GM18909 (cell line): Measurements from ENCODE around the gene RELA.
"Not testable (repeated sequence)": the region's sequence is repeated elsewhere in the genome, so short reads cannot be mapped to it uniquely, and the experiment has no call there.

ENCODE experiments used
- ATAC-seq: cut with Tn5 transposase; IDR thresholded peaks from one replicate; pipeline ENCODE4 v1.9.1; 2021; ENCODE audit warnings: mild to moderate bottlenecking; ENCODE audit not compliant: unreplicated experiment, poor library complexity

RELA gene

DNA sequence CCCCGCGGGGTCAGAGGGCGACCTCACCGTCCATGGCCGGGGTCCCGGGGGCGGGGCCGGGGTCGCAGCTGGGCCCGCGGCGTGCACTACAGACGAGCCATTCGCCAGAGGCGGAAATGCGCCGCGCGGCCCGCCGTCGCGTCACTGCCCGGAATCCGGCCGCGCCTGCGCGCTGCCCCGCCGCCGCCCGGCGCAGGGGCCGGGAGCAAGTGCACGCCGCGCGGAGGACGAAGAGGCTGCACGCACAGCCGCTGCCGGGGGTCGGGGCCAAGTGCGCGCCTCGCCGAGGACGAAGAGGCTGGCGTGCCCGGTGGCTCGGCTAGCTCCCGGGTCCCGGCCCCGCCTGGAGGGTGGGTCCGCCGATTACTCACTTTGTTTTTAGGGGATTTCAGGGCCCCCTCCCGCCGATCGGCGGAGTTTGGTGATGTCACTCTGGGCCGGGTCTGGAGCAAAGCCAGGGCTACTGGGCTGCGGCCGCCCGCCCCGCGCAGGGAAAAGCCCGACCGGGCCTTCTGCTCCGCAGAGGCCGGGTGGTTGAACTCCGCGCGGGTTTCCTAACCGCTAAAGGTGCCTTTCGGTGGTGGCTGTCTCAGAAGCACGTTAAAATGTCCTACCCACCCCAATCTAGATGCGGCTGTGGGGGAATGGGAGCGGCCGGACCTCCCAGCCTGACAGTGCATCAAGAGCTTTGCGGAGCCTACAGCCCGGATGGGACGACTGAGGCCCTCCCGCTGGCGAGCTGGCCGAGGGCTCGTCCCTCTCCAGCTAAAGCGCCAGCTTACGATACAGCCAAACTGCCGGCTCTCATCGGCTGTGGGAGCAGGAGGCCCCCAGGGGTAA is at the start of gene RELA:
TSS of gene RELA (minus strand) at position 118 of the 840 bp plus-strand sequence. CDS start at position 34, 84 bp downstream.
- ATAC-seq: peak; percentile 89

- ATAC-seq: peak; percentile 83
Measured at GRCh38 chr11:65711785-65712632, 49.3 kb upstream of the RELA start, which contains the start of gene KAT5. Gene KAT5, plus strand, starts transcription at chr11:65712252. Its CDS starts 16 bp downstream, at chr11:65712268.

- ATAC-seq: no peak
Measured at GRCh38 chr11:65710421-65710820, 47.7 kb upstream of the RELA start.

DNA sequence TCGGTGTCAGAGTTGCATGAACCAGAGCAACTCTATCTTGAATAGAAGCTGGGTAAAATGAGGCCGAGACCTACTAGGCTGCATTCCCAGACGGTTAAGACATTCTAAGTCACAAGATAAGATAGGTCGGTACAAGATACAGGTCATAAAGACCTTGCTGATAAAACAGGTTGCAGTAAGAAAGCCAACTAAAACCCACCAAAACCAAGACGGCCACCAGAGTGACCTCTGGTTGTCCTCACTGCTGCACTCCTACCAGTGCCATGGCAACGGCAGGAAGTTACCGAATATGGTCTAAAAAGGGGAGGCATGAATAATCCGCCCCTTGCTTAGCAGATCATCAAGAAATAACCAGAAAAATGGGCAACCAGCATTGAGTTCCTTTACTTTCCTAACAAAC is 46.9 kb upstream of the RELA start:
- ATAC-seq: no peak

DNA sequence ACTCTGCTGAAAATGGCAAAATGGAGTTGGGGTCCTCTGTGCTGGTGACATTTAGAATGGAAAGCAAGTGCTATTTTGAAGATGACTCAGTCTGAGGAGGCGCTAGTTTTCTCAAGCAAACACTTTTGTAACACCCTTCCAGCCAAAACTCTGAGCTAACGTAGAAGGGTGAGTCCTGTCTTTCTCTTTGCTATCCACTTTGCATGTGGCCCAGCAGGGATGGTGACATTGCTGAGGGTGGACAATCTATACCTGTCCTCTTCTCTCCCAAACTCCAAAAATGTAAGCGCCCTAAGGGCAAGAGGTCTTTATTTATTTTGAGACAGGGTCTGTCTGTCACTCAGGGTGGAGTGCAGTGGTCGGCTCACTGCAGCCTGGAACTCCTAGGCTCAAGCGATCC is 45.7 kb upstream of the RELA start:
- ATAC-seq: no peak

- not testable (repeated sequence) for ATAC-seq
Measured at GRCh38 chr11:65707002-65707401, 44.3 kb upstream of the RELA start.

GRCh38 chr11:65706303-65706763 is 43.6 kb upstream of the RELA start:
- ATAC-seq: not testable (repeated sequence)

GRCh38 chr11:65703846-65704245 is 41.1 kb upstream of the RELA start:
- ATAC-seq: no peak

DNA sequence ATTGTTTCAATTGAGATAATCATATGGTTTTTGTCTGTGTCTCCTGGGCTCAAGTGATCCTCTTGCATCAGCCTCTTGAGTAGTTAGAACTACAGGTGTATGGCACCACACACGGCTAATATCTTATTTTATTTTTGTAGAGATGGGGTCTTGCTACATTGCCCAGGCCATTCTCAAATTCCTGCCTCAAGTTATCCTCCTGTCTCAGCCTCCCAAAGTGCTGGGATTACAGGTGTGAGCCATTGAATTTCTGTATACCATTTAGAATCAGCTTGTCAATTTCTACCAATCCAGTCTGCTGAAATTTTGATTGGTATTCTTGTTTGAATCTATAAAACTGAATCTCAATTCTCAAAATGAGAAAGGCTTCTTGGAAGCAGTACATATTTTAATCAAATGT is 39.0 kb upstream of the RELA start:
- ATAC-seq: no peak

GRCh38 chr11:65700399-65700798 is 37.7 kb upstream of the RELA start:
- no peak for ATAC-seq

GRCh38 chr11:65699306-65699705 is 36.6 kb upstream of the RELA start:
- ATAC-seq: no peak

DNA sequence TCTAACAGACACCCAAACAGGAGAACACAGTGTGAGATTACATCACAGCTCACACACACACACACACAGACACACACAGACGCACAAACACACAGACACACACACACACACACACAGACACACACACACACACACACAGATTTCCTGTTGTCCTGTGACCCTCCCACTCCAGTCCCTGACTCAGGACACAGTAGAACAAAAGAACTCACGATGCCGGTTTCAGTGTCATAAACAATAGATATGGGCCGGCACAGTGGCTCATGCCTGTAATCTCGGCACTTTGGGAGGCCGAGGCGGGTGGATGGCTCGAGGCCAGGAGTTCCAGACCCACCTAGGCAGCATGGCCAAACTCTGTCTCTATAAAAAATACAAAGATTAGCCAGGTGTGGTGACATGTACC is 35.5 kb upstream of the RELA start:
- ATAC-seq: no peak

DNA sequence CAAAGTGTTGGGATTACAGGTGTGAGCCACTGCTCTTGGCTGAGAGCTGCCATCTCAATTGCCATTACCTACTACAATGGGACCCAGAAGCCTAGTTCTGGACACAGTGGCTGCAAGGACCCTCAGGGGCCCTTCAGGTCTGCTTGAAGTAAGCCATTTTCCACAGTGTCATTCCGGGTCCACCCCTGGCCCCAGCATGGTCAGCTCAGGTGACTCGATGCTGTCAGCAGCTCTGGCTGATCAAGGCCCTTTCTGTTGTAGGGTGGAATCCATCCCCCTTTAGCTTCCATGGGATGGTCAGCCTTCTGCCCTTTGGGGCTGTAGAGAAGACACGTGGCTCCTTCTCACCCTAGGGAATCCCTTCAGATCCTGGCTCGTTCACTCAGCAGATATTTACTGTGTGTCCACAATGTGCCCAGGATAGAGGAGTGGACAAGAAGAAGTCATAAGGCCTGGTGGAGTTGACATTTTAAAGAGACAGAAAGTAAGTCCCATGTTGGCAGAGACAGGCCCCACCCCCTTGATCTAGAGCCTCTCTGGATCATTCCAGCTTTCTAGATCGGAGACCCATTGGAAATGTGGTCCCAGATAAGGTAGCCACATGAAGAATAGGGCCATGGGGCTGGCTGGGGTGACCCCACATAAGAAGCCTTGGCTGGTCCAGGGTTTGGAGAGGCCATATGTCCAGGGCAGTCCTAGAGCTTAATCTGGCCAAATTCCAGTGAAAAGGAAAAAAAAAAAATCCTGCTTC is 34.3 kb upstream of the RELA start:
- no peak for ATAC-seq

DNA sequence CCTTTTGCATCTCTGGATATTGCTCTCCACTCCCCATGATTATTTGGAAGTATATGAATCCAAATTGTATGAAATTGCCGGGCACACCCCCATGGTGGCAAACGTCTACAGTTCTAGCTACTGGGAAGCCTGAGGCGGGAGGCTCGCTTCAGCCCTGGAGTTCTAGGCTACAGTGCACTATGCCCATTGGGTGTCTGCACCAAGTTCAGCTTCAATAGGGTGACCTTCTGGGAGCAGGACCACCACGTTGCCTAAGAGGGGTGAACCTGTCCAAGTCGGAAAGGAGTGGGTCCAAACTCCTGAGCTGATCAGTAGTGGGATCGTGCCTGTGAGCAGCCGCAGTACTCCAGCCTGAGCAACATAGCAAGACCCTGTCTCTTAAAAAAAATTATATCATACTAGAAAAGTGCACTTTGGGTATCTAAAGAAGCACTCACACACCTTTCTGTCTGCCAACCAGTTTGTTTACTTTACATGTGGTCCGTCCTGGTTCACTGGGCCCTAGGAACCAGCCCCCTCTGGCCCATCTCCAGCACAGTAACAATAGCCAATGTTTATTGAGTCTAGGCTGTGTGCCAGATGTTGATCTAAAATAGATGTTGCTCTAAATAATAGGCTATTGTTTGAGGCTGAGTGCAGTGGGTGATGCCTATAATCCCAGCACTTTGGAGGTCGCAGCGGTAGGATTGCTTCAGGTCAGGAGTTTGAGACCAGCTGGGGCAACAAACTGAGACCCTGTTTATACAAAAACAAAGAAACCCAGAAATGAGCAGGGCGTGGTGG is 32.9 kb upstream of the RELA start:
- ATAC-seq: no peak

DNA sequence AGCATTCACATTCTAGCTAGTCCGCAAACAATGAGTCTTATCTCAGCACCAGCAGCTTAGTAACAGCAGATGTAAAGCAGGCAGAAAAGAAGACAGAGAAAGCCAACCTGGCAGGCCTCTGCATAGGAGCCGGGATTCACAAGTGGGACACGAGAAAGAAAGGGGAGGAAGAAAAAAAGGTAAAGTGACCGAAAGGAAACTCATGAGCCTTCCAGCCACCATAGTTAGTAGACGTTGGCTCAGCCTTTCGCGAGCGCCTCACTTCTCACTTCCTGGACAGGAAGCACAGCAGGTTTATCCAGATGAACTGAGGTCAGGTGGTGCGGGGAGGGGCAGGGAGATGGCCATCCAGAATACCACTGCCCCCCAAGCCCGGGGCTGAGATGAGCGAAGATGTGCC is 29.7 kb upstream of the RELA start:
- ATAC-seq: no peak

- not testable (repeated sequence) for ATAC-seq
Measured at GRCh38 chr11:65691847-65692246, 29.1 kb upstream of the RELA start.

DNA sequence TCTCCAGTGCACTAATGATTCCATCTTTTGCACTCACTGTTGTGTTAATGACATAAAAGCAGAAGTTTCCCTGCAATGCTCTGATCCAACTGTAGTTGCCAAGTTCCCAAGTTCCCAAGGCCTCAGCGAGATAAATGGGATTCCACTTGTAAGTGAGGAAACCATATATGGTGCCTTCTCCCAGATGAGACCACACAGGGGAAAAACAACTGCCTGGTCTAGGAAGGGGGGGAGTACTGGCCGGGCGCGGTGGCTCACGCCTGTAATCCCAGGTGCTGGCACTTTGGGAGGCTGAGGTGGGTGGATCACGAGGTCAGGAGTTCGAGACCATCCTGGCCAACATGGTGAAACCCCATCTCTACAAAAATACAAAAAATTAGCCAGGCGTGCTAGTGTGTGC is 23.3 kb upstream of the RELA start:
- no peak for ATAC-seq

DNA sequence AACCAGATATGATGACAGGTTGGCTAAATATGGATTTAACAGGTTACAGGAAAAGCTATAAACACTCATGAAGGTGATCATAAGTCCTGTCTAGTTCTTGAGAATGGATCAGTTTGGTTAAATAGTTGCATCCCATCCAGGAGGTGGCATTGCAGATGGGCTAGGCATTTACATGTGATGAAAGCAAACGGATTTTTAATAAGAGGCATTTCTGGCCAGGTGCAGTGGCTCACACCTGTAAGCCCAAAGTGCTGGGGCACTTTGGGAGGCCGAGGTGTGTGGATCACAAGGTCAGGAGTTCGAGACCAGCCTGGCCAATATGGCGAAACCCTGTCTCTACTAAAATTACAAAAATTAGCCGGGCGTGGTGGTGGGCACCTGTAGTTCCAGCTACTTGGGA is 20.8 kb upstream of the RELA start:
- not testable (repeated sequence) for ATAC-seq

DNA sequence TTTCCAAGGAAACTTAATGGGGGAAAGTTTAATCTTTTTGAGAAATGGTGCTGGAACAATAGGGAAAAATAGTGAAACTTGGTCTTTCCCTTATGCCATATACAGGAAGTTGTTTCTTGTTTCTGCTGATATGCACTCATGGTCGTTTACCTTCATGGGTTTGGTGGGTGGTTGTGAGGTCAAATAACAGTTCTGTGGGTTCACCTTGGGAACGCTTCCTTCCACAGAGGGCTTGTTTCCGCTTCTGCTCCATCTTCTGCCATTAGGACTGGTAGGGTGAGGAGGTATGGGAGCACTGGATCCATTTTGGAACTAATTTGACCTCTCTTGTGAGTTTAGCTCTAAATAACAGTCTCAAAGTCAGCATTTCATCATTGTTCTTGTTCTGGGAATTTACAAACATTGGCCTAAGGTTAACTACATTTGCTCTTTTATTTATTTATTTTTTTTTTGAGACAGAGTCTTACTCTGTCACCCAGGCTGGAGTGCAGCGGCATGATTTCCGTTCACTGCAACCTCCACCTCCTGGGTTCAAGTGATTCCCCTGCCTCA is 17.6 kb upstream of the RELA start:
- no peak for ATAC-seq
